Gastrocnemius medialis (tissue), 4 donors: Measurements from ENCODE around the gene STK39.

Experiments
- POLR2A ChIP-seq, 2 donors: fragments of 450-650 bp; IDR thresholded peaks; one replicate each; pipeline ENCODE4 v1.6.1; 2017; ENCODE audit warnings: antibody characterized with exemption in 2 of 2, mild to moderate bottlenecking in 2 of 2, moderate library complexity in 2 of 2
- TF ChIP-seq, protein P1 (sequence below), 5 experiments: fragments of 450-650 bp in 3 of 5; fragments of 200-600 bp in 2 of 5; sonication (generic) in 2 of 5; IDR thresholded peaks in 4 of 5; conservative IDR thresholded peaks in 1 of 5; 1 replicate in 4 of 5; 2 replicates in 1 of 5; pipeline ENCODE4 v1.5.1; 2016 to 2019; ENCODE audit warnings: antibody characterized with exemption in 5 of 5, mild to moderate bottlenecking in 3 of 5, moderate library complexity in 3 of 5

DNA sequence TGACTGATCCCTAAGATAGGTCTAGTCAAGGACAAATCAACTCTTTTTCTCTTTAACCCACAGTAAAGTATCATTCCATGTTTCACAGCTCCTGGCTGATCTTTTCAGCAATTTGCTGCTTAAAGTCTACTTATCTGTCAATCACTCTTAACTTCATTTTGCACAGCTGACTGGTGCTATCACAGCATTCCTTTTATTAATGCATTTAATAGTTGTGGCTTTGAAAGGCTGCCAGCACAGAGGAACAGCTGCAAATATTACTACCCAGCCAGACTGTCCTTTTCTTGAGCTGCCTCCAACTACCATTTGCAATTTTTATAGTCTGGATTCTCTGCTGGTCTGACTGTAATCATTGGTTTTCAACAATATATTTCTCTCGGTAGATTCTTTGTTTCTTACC is 303.5 kb downstream of the STK39 start:
- TF ChIP-seq, protein P1, sequence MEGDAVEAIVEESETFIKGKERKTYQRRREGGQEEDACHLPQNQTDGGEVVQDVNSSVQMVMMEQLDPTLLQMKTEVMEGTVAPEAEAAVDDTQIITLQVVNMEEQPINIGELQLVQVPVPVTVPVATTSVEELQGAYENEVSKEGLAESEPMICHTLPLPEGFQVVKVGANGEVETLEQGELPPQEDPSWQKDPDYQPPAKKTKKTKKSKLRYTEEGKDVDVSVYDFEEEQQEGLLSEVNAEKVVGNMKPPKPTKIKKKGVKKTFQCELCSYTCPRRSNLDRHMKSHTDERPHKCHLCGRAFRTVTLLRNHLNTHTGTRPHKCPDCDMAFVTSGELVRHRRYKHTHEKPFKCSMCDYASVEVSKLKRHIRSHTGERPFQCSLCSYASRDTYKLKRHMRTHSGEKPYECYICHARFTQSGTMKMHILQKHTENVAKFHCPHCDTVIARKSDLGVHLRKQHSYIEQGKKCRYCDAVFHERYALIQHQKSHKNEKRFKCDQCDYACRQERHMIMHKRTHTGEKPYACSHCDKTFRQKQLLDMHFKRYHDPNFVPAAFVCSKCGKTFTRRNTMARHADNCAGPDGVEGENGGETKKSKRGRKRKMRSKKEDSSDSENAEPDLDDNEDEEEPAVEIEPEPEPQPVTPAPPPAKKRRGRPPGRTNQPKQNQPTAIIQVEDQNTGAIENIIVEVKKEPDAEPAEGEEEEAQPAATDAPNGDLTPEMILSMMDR (IDR thresholded peaks at IDR 0.05 in 4 of 5, conservative IDR thresholded peaks at IDR 0.05 in 1 of 5) = no peak
- no peak for TF ChIP-seq POLR2A (IDR thresholded peaks at IDR 0.05)
